ENCODE results near the gene PTX4.
"Not testable (repeated sequence)": the region's sequence is repeated elsewhere in the genome, so short reads cannot be mapped to it uniquely, and the experiment has no call there.

PTX4 gene

DNA sequence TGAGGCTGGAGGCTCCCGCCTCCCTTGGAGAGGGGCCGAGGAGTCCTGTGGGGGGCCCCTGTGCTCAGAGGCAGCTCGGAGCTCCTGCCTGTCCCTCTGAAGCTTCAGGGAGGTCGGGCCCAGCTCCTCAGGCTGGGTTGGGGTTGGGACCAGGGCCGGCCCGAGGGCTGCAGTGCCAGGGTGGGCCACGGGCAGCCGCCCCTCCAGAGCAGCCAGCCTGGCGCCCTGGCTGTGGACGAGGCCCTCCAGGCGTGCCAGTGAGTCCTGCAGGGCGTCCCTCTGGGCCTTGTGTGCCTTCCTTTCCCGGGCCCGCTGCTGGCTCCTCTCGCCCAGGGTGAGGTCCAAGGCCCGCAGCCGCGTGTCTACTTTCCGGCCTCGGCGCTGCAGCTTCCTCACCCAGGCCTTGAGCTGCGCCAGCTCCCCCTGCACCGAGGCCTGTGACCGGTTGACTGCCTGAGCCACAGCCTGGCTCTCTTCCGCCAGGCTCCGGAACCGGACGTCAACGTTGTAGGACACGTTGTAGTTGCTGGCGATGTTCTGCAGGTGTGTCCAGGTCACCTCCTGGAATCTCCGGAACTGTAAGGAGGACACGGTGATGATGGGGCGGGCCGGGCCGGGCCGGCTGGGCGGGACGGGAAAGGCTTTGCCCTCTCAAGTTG lies 1.2 kb downstream of the PTX4 start:
- H3K9me3 ChIP-seq (ENCODE audit: control insufficient read depth, insufficient read depth, low read length) = no peaks in the 10 kb centered on the region
- H3K9ac ChIP-seq (ENCODE audit: low read depth, low read length) = no peak overlapping the region
- no peaks in the 10 kb centered on the region for H3K36me3 ChIP-seq (ENCODE audit: insufficient read depth, low read length)
- H3K4me1 ChIP-seq (ENCODE audit: insufficient read depth, low read length) = no peaks in the 10 kb centered on the region

DNA sequence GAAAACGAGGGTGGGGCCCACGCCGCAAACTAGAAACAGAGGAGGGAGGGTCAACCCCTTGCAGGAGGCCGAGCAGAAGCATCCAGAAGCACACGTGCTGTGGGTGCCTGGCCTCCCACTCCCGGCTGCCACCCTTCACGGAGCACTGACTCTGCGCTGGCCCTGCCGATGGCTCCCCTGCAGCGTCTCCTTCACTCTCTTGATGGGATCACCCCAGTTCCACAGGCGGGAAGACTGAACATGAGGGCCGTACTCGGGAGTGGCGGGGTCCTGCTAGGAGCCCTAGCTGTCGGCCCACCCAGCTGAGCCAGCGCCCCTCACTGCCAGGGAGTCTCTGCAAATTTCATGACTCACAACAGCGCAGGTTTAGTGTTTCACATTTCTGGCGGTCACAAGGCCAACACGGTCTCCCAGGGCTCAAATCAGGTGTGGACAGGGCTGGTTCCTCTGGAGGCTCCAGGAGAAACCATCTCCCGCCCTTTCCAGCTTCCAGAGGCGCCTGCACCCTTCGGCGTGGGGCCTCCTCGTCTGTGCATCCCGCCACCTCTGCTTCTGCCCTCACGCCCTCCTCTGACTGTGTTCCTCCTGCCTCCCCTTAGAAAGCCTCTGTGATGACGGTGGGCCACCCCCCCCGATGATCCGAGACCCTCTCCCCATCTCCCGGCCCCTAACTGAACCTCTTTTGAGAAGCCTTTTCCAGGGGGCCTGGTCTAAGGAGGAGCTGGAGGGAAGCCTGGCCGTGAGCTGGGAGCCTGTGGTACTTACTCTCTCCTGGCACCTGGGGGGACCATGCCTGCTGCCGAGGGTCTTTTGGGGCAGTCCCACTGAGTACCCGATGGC lies 2.0 kb downstream of the PTX4 start:
- Histone ChIP-seq H3K9me3 (ENCODE audit: control insufficient read depth, insufficient read depth, low read length) (no peaks in the 10 kb centered on the region), H3K9ac (ENCODE audit: low read depth, low read length) (no peak overlapping the region), H3K36me3 (ENCODE audit: insufficient read depth, low read length) (no peaks in the 10 kb centered on the region), H3K4me1 (ENCODE audit: insufficient read depth, low read length) (no peaks in the 10 kb centered on the region)

DNA sequence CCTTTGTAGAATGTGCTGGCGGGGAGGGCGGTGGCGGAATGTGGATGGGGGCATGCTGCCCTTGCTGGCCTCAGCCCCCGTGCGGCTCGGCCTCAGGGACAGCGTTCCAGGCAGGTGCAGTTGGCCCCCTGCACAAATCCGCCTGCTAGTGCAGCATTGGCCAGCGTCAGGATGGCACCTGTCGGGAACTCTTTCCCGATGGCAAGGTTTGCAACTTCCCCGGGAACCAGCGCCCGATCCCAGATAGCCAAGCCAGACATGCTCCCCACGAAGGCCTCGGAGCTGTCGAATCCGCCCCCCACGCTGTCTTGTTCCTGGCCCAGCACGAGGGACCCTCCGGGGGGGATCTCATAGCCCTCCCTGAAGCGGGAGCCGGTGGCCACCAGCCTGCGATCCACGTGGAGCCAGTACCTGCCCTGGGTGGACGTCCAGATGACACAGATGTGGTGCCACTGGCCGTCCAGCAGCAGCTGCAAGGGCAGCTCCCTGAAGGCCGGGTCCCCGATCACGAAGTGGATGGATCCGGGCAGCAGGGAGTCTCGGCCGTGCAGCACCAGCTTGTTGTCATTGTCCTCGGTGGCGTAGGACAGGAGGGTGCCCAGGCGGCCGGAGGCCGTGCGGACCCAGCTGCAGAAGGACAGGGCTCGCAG lies 2.8 kb downstream of the PTX4 start:
- Histone ChIP-seq H3K9me3 (ENCODE audit: control insufficient read depth, insufficient read depth, low read length) (no peaks in the 10 kb centered on the region), H3K9ac (ENCODE audit: low read depth, low read length) (no peak overlapping the region), H3K36me3 (ENCODE audit: insufficient read depth, low read length) (no peaks in the 10 kb centered on the region)

DNA sequence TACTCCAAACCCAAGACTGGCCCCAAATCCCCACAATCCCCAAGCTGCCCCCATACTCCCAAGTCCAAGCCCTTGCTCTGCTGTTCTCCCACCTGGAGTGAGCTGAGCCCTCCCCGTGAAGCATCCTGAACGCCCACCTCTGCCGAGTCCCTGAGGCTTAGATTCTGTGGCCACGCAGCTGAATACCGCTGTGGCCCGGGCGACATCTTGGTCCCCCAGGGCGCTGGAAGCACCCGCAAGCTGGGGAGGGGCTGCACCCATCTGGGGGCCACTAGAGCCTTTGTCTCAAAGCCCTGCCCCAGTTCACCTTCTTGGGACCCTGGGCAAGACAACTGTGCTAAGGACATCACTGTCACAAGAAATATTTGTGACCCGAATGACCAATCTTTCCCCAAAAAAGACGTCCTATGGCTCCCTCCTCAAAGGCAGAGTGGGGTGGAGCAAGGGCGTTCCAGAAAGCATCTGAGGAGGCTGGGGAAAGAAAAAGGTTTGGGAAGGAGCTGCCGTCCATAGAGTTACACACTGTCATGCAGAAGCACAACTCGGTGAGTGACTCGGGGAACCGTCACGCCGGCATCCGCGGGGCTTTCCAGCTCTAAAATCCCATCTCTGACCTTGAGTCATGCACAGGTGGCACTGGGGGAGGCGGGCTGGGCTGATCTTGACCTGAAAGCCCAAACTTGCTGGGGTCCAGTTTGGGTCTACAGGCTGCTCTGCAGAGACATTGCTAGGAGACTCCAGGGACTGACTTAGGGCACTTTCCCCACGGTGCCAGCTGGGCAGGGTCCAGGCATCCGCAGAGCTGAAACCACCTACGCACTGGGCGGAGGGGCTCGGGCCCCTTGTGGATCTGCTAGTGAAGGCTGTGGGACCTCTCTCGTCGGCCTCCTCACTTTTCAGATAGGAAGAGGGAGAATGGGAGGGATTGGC lies 6.6 kb downstream of the PTX4 start:
- H3K9me3 ChIP-seq (ENCODE audit: control insufficient read depth, insufficient read depth, low read length) = peaks cover 9% of the 10 kb centered on the region
- H3K9ac ChIP-seq (ENCODE audit: low read depth, low read length) = no peak overlapping the region
- no peaks in the 10 kb centered on the region for H3K36me3 ChIP-seq (ENCODE audit: insufficient read depth, low read length)
- H3K4me1 ChIP-seq (ENCODE audit: insufficient read depth, low read length) = no peaks in the 10 kb centered on the region

More for the DNA sequence above, 2.8 kb downstream of the PTX4 start:
- no peaks in the 10 kb centered on the region for H3K4me1 ChIP-seq (ENCODE audit: insufficient read depth, low read length)

DNA sequence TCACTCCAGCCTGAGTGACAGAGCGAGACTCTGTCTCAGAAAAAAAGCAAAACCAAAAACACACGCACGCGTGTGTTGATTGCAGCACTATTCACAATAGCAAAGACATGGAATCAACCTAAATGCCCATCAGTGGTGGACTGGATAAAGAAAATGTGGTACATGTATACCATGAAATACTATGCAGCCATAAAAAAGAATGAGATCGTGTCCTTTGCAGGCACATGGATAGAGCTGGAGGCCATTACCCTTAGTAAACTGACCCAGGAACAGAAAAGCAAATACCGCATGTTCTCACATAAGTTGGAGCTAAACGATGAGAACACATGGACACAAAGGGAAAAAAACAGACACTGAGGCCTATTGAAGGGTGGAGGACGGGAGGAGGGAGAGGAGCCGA lies 9.8 kb downstream of the PTX4 start:
- H3K4me1 ChIP-seq (ENCODE audit: insufficient read depth, low read length) = not testable (repeated sequence)

DNA sequence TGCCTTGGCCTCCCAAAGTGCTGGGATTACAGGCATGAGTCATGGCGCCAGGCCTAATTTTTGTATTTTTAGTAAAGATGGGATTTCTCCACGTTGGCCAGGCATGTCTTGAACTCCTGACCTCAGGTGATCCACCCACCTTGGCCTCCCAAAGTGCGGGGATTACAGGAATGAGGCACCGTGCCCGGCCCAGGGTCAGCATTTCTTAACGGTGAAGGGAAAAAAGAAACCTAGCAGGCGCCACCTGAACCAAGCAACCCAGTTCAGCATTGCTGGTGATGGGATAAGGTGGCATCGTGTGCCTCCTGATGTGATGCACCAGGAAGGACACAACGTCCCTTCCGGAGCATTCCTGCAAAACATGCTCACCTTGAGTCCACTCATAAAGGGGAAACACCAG lies 11.7 kb downstream of the PTX4 start:
- Histone ChIP-seq H3K4me1 (ENCODE audit: insufficient read depth, low read length) (no peaks in the 10 kb centered on the region), H3K36me3 (ENCODE audit: insufficient read depth, low read length) (no peaks in the 10 kb centered on the region), H3K9ac (ENCODE audit: low read depth, low read length) (no peak overlapping the region), H3K9me3 (ENCODE audit: control insufficient read depth, insufficient read depth, low read length) (peaks cover 11% of the 10 kb centered on the region)

More for the DNA sequence above, 9.8 kb downstream of the PTX4 start:
- H3K9ac ChIP-seq (ENCODE audit: low read depth, low read length); H3K36me3 ChIP-seq (ENCODE audit: insufficient read depth, low read length): not testable (repeated sequence)
- peaks cover 11% of the 10 kb centered on the region for H3K9me3 ChIP-seq (ENCODE audit: control insufficient read depth, insufficient read depth, low read length)

DNA sequence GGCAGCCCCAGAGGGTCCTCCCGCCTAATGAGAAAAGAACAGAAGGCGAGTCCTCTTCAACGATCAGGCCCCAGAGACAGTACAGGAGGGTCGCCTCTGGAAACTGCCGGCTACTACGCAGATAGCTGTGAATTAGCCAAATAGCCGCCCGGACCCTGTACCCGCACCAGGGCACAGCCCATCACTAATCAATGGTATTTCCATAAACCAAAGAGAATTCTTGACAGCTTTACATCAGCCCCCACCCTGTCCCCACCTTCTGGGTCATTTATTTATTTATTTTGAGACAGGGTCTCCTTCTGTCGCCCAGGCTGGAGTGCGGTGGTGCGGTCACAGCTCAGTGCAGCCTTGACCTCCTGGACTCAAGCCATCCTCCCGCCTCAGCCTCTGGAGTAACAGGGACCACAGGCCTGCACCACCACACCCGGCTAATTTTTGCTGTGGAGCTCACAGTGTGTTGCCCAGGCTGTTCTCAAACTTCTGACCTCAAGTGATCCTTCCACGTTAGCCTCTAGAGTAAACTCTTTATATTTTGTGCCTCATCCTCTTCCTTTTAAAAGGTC lies 13.1 kb downstream of the PTX4 start:
- H3K9ac ChIP-seq (ENCODE audit: low read depth, low read length) = peak overlapping the region; percentile 92
- peaks cover 11% of the 10 kb centered on the region for H3K9me3 ChIP-seq (ENCODE audit: control insufficient read depth, insufficient read depth, low read length)
- H3K36me3 ChIP-seq (ENCODE audit: insufficient read depth, low read length) = no peaks in the 10 kb centered on the region
- H3K4me1 ChIP-seq (ENCODE audit: insufficient read depth, low read length) = no peaks in the 10 kb centered on the region

DNA sequence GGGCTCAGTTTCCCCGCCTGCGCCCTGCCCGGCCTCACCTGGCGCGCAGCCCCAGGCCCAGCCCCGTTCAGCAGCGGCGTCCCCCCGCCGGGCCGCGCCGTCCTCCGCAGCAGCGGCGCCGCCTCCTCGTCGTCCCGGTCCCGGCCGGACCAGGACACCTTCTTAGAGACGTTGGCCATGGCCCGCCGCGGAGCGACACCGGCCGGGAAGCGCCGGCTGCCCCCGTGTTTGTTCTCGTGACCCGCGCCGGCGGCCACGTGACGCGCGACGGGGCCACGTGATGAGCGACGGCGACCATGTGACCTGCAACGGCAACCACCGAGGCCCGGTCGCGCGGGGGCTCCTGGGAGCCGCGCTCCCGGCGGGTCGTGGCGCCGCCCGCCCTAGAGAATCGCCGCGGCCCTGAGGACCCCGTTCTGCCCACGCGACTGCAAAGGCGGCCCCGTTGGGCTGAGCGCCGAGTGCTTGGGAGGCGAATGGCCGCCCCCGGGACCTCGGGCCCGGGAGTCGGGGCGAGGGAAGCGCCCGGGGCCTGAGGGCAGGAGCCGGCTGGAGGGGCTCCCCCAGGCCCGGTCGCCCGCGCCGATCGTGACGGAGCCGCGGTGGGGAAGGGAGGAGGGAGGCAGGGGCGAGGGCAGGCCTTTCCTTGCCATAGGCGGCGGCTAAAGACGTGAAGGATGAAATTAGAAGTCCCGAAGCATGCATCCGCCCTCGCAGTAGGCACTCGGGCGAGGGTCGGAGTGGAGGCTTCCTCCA lies 13.8 kb downstream of the PTX4 start, which contains the start of gene CLCN7:
TSS of gene CLCN7 (minus strand) at position 233 of the 756 bp plus-strand sequence. CDS start at position 179, 54 bp downstream.
- Histone ChIP-seq H3K9me3 (ENCODE audit: control insufficient read depth, insufficient read depth, low read length) (peaks cover 11% of the 10 kb centered on the region), H3K36me3 (ENCODE audit: insufficient read depth, low read length) (no peaks in the 10 kb centered on the region), H3K4me1 (ENCODE audit: insufficient read depth, low read length) (no peaks in the 10 kb centered on the region), H3K9ac (ENCODE audit: low read depth, low read length) (peak within 1 kb of the TSS; percentile 92)

DNA sequence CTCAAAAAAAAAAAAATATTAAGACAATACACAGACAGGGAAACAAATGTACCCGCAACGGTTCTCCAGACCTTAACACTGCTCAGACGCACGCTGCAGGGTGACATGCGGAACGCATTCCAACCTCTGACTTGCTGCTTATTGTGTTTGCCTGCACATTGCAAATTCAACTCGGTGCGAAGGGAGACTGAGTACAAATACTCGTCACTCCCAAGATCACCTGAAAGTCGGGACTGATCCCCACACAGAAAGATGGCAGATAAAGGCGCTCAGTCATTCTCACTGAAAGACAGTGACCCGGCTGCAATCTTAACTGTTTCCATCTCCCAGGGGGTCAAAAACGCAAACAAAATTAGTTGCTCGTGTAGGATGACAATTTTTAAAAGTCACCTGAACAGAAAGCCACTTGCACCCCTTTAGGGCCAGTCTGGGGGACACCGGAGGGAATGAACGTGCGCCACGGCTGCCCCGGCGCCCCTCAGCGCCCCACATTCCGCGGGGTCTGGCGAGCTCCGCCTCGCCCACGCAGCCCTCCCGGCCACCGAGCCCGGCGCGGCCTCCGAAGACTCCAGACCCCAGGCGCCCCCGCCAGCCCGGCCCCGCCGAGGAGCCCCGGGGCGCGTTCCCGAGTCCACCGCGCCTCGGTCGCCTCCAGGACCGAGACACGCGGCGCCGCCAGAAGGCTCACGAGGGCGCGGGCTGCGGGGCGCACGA lies 14.5 kb downstream of the PTX4 start:
- Histone ChIP-seq H3K9me3 (ENCODE audit: control insufficient read depth, insufficient read depth, low read length) (peaks cover 11% of the 10 kb centered on the region), H3K36me3 (ENCODE audit: insufficient read depth, low read length) (no peaks in the 10 kb centered on the region), H3K9ac (ENCODE audit: low read depth, low read length) (peak overlapping the region; percentile 92), H3K4me1 (ENCODE audit: insufficient read depth, low read length) (no peaks in the 10 kb centered on the region)

DNA sequence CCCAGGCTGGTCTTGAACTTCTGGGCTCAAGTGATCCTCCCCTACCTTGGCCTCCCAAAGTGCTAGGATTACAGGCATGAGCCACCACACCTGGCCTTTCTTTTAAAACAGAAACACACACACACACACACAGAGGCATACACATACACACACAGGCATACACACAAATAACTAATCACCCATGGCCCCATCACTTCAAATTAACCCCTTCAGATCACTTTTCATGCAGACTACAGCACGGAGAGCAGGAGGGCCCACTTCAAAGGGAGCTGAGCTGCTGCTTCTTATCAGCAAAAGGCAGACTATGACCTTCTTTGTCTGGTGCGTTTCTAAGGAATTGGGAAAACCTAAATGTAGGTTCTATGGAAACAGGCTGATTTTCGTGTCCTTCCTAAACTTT lies 15.8 kb downstream of the PTX4 start:
- H3K4me1 ChIP-seq (ENCODE audit: insufficient read depth, low read length) = no peaks in the 10 kb centered on the region
- H3K36me3 ChIP-seq (ENCODE audit: insufficient read depth, low read length) = no peaks in the 10 kb centered on the region
- no peak overlapping the region for H3K9ac ChIP-seq (ENCODE audit: low read depth, low read length)
- peaks cover 10% of the 10 kb centered on the region for H3K9me3 ChIP-seq (ENCODE audit: control insufficient read depth, insufficient read depth, low read length)

DNA sequence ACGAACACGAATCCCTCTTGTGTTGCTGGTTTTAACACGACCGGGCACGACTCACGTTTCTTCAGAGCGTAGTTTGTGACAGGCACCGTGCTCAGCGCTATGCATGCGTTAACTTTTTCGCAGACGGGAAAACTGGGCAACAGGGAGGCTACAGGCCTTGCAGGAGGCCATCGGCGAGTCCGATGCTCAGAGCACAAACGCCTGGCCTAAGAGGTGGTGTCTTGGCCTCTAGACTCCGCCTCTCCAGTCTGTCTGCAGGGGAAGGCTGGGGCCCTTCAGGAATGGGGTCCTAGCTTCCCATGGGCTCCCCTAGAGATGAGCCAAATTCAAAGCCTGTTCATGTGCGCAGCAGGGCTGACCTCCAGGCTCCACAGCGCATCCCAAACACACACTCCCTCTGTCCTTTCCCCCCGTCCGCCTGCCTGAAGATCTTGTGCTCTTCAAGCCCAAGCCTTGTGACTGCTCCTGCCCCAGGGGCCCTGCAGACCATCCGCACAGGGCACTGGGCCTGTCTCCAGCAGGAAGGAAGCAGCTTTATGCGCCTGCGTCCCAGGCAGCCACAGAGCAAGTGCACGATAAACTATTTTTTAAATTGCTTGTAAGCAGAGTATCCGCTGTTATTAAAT lies 17.1 kb downstream of the PTX4 start:
- Histone ChIP-seq H3K9me3 (ENCODE audit: control insufficient read depth, insufficient read depth, low read length) (no peaks in the 10 kb centered on the region), H3K4me1 (ENCODE audit: insufficient read depth, low read length) (no peaks in the 10 kb centered on the region), H3K9ac (ENCODE audit: low read depth, low read length) (no peak overlapping the region), H3K36me3 (ENCODE audit: insufficient read depth, low read length) (no peaks in the 10 kb centered on the region)

DNA sequence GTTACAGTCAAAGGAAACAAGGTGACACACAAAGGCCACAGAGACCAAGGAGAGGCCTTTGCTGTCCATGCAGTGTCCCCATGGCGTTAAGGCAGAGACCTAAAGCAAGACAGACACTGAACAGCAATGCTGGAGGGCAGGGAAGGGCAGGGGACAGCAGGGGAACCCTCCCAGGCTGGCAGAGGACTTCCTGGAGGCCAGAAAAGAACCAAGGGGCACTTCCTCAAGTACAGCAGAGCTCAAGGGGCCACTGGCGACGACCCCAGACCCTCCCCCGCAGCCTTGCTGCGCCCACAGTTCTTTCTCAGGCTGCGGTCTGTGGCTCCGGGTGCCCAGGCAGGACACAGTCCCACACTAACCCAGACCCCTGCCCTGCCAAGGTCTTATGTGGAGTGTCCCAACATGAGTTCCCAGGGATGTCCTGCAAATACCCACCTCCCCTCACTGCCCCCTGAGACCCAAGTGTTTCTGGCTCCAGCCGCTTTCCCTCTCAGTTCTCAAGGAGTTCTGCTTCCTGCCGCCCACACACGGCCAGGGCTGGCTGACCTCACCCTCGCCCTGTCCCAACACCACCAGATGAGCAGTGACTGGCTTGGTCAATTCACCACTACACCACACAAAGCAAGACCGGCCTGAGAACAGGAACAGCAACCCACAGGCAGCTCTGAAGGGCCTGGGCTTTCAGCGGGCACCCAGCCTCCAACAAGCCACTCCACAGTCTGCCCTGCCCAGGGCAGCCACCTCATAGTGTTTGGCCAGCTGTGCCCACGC lies 18.1 kb downstream of the PTX4 start:
- Histone ChIP-seq H3K9ac (ENCODE audit: low read depth, low read length) (no peak overlapping the region), H3K9me3 (ENCODE audit: control insufficient read depth, insufficient read depth, low read length) (no peaks in the 10 kb centered on the region), H3K36me3 (ENCODE audit: insufficient read depth, low read length) (no peaks in the 10 kb centered on the region), H3K4me1 (ENCODE audit: insufficient read depth, low read length) (no peaks in the 10 kb centered on the region)
